NOMO-1 treated with dmso at 0.1 percent for 144 hours (cell line): ENCODE measurements around the gene SLC22A4.

Experiments
- DNase-seq: peaks from one replicate; lab custom pipeline; 2025; ENCODE audit not compliant: unreplicated experiment; lab: John Stamatoyannopoulos, UW

The SLC22A4 gene

GRCh38 chr5:132293992-132294727 lies at the start of gene SLC22A4:
Gene SLC22A4, plus strand, starts transcription at chr5:132294394. Its CDS starts 223 bp downstream, at chr5:132294617.
- DNase-seq = peak; percentile 91

- DNase-seq = no peak
These were observed 48.6 kb upstream of the SLC22A4 start for GRCh38 chr5:132245593-132245992.

GRCh38 chr5:132246806-132247205 lies 47.4 kb upstream of the SLC22A4 start:
- no peak for DNase-seq

- no peak for DNase-seq
These were observed 43.6 kb upstream of the SLC22A4 start for GRCh38 chr5:132250547-132250946.

GRCh38 chr5:132251220-132251725 lies 42.9 kb upstream of the SLC22A4 start:
- DNase-seq = no peak

- DNase-seq = no peak
These were observed 41.2 kb upstream of the SLC22A4 start for GRCh38 chr5:132253008-132253441.

- DNase-seq = no peak
These were observed 40.5 kb upstream of the SLC22A4 start for GRCh38 chr5:132253452-132254320.

GRCh38 chr5:132254321-132254977 lies 39.7 kb upstream of the SLC22A4 start:
- DNase-seq = no peak

GRCh38 chr5:132256086-132256782 lies 38.0 kb upstream of the SLC22A4 start:
- DNase-seq = no peak

GRCh38 chr5:132256783-132257130 lies 37.4 kb upstream of the SLC22A4 start:
- DNase-seq = no peak

GRCh38 chr5:132257131-132258101 lies 36.8 kb upstream of the SLC22A4 start, which contains the start of gene PDLIM4:
Gene PDLIM4, plus strand, starts transcription at chr5:132257696. Its CDS starts 39 bp downstream, at chr5:132257735.
- DNase-seq = no peak

- DNase-seq = no peak
These were observed 35.8 kb upstream of the SLC22A4 start for GRCh38 chr5:132258102-132259068.

GRCh38 chr5:132259069-132259851 lies 34.9 kb upstream of the SLC22A4 start:
- DNase-seq = no peak

- no peak for DNase-seq
These were observed 34.1 kb upstream of the SLC22A4 start for GRCh38 chr5:132260051-132260450.

- DNase-seq = no peak
These were observed 33.3 kb upstream of the SLC22A4 start for GRCh38 chr5:132260714-132261551.
